GM23338 (cell line): ENCODE results near the gene CD74. TPM values are rescaled to one million over a fixed set of nuclear protein-coding genes. Genes with fewer than 3 reads are reported as not detected.

Experiments used
- ATAC-seq: fragments of 200-7000 bp; cut with Tn5 transposase; 3 replicates; pipeline ENCODE4 v1.9.1; 2020
- DNase-seq: peaks from one replicate; pipeline ENCODE4 v3.0.0-alpha.2; 2015; ENCODE audit warnings: low spot score
- H2AFZ ChIP-seq: fragments of 200-600 bp; sonication (generic); 2 replicates; pipeline ENCODE4 v1.8.0; 2016; ENCODE audit warnings: antibody characterized with exemption, mild to moderate bottlenecking, moderate library complexity
- H3F3A ChIP-seq: fragments of 200-600 bp; sonication (generic); replicated peaks from 2 replicates; pipeline ENCODE4 v1.8.0; 2017; ENCODE audit warnings: antibody characterized with exemption, mixed run types, low read depth
- H3K27ac ChIP-seq: fragments of 200-600 bp; sonication (generic); 2 replicates; pipeline ENCODE4 v1.6.1; 2016; ENCODE audit warnings: low read depth
- H3K27me3 ChIP-seq: fragments of 200-600 bp; sonication (generic); 2 replicates; pipeline ENCODE4 v1.8.0; 2016; ENCODE audit warnings: mild to moderate bottlenecking, mixed run types, moderate library complexity; ENCODE audit not compliant: insufficient read depth
- H3K36me3 ChIP-seq: fragments of 200-600 bp; sonication (generic); 2 replicates; pipeline ENCODE4 v1.8.0; 2016; ENCODE audit warnings: mild to moderate bottlenecking; ENCODE audit not compliant: insufficient read depth
- H3K4me1 ChIP-seq: fragments of 200-600 bp; sonication (generic); 2 replicates; pipeline ENCODE4 v1.8.0; 2016; ENCODE audit warnings: mild to moderate bottlenecking, moderate library complexity; ENCODE audit not compliant: insufficient read depth
- H3K4me2 ChIP-seq: fragments of 200-600 bp; sonication (generic); 2 replicates; pipeline ENCODE4 v1.7.1; 2017; ENCODE audit warnings: mixed run types
- H3K4me3 ChIP-seq: fragments of 200-600 bp; sonication (generic); 2 replicates; pipeline ENCODE4 v1.6.1; 2016; ENCODE audit warnings: mixed run types
- H3K79me2 ChIP-seq: fragments of 200-600 bp; sonication (generic); replicated peaks from 2 replicates; pipeline ENCODE4 v1.8.0; 2017; ENCODE audit warnings: mild to moderate bottlenecking; ENCODE audit not compliant: insufficient read depth
- H3K9me2 ChIP-seq: fragments of 200-600 bp; sonication (generic); 2 replicates; pipeline ENCODE4 v1.8.0; 2017; ENCODE audit not compliant: insufficient read depth
- H4K20me1 ChIP-seq: fragments of 200-600 bp; sonication (generic); replicated peaks from 2 replicates; pipeline ENCODE4 v1.8.0; 2017; ENCODE audit warnings: mild to moderate bottlenecking; ENCODE audit not compliant: insufficient read depth
- H3K27ac Mint-ChIP-seq: 2 replicates; pipeline ENCODE4 v1.8.0; 2020; ENCODE audit warnings: inconsistent platforms, mild to moderate bottlenecking, moderate library complexity, mixed read lengths
- H3K27me3 Mint-ChIP-seq: 3 replicates; pipeline ENCODE4 v1.8.0; 2022; ENCODE audit warnings: low read depth, mild to moderate bottlenecking, moderate library complexity, mixed read lengths, inconsistent platforms; ENCODE audit not compliant: insufficient read depth, poor library complexity
- H3K36me3 Mint-ChIP-seq: 3 replicates; pipeline ENCODE4 v1.8.0; 2021; ENCODE audit warnings: low read depth, mild to moderate bottlenecking, inconsistent platforms, moderate library complexity, mixed read lengths
- H3K4me1 Mint-ChIP-seq: 3 replicates; pipeline ENCODE4 v1.8.0; 2020; ENCODE audit warnings: mild to moderate bottlenecking, inconsistent platforms, mixed read lengths
- H3K4me3 Mint-ChIP-seq: 3 replicates; pipeline ENCODE4 v1.8.0; 2021; ENCODE audit warnings: moderate library complexity, mild to moderate bottlenecking, inconsistent platforms, mixed read lengths
- H3K9me3 Mint-ChIP-seq: 3 replicates; pipeline ENCODE4 v1.8.0; 2020; ENCODE audit warnings: moderate library complexity, mild to moderate bottlenecking, inconsistent platforms, mixed read lengths
- CREB1 ChIP-seq: fragments of 250-450 bp; sonication (Bioruptor Pico); IDR thresholded peaks from 2 replicates; pipeline ENCODE4 v1.5.0; 2020; ENCODE audit warnings: low read depth, mild to moderate bottlenecking, moderate library complexity
- CTCF ChIP-seq, 2 experiments: fragments of 200-600 bp in 1 of 2; sonication (generic) in 1 of 2; conservative IDR thresholded peaks; 2 replicates each; pipeline versions ENCODE4 v1.5.1 to v1.6.1; 2016 to 2017; ENCODE audit warnings: antibody characterized with exemption in 2 of 2, low read depth in 2 of 2, mild to moderate bottlenecking in 2 of 2, moderate library complexity in 1 of 2
- EZH2phosphoT487 ChIP-seq: fragments of 200-600 bp; sonication (generic); IDR thresholded peaks from one replicate; pipeline ENCODE4 v1.8.1; 2018; ENCODE audit warnings: antibody characterized with exemption; ENCODE audit not compliant: unreplicated experiment
- JUNB ChIP-seq: IDR thresholded peaks from one replicate; pipeline ENCODE4 v1.6.1; 2016; ENCODE audit warnings: antibody characterized with exemption; ENCODE audit not compliant: unreplicated experiment
- NANOG ChIP-seq: IDR thresholded peaks from 2 replicates; pipeline ENCODE4 v1.6.1; 2016; ENCODE audit warnings: antibody characterized with exemption, borderline replicate concordance
- STAT1 ChIP-seq: IDR thresholded peaks from one replicate; pipeline ENCODE4 v1.6.1; 2016; ENCODE audit warnings: antibody characterized with exemption; ENCODE audit not compliant: unreplicated experiment
- ZNF114 ChIP-seq: fragments of 250-450 bp; sonication (Bioruptor Pico); IDR thresholded peaks from 2 replicates; pipeline ENCODE4 v1.5.0; 2020; ENCODE audit warnings: mild to moderate bottlenecking, moderate library complexity
- ZNF331 ChIP-seq: fragments of 250-450 bp; sonication (Bioruptor Pico); IDR thresholded peaks from 2 replicates; pipeline ENCODE4 v1.5.0; 2020; ENCODE audit warnings: low read depth, mild to moderate bottlenecking, moderate library complexity
- polyA plus RNA-seq: library from polyadenylated mRNA; unstranded; fragments of >200 nt; fragmentation: Nextera tagmentation; extraction: Ambion mirVana; gene quantifications from 2 replicates; pipeline ENCODE4 v1.2.1, GENCODE V29; 2016
- total RNA-seq: library from RNA; depleted of rRNA; stranded (reverse); fragments of >200 nt; shearing (Covaris generic); gene quantifications from 2 replicates; pipeline ENCODE4 v1.2.3, GENCODE V29; 2014
- TF ChIP-seq, protein P1 (sequence below): fragments of 250-450 bp; sonication (Bioruptor Pico); IDR thresholded peaks from 2 replicates; pipeline ENCODE4 v1.5.0; 2020; ENCODE audit warnings: mild to moderate bottlenecking, moderate library complexity
- TF ChIP-seq, protein P2 (sequence below): IDR thresholded peaks from 2 replicates; pipeline ENCODE4 v1.6.1; 2016; ENCODE audit warnings: antibody characterized with exemption

CD74 gene
- total and polyA plus RNA-seq, 2 experiments from 2014 or later = 49.8 to 98.4 TPM

DNA sequence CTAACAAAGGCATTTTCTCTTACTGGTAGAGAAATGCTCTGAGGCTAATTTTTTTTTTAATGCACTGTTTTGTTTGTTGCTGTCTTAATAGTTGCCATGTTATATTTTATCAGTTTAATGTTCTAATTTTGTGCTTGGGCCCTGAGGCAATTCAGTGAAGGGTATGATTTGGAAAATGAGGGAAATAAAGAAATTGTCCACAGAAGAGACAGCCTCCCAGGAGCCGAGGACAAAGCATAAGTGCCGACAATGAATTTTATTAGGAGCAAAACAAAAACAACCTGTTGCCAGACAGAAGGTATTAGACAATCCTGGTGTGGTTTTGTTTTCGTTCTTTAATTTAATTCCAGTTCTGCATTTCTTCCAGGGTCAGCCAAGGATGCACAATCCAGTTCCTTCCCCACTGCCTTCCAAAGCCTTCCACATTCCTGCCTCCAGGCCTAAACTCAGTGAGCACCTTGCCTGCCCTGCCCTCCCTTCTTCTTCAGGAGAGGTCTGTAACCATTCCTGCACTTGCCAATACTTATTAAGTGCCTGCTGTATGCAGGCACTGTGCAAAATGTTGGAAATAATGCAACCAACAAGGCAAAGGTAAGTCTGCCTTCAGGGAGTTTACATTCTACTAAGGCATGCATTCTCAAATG lies 59.6 kb downstream of the CD74 start:
- H3K9me3 Mint-ChIP-seq = no peaks in the 10 kb centered on the region
- TF ChIP-seq EZH2phosphoT487 = no peak
- TF ChIP-seq, protein P1, sequence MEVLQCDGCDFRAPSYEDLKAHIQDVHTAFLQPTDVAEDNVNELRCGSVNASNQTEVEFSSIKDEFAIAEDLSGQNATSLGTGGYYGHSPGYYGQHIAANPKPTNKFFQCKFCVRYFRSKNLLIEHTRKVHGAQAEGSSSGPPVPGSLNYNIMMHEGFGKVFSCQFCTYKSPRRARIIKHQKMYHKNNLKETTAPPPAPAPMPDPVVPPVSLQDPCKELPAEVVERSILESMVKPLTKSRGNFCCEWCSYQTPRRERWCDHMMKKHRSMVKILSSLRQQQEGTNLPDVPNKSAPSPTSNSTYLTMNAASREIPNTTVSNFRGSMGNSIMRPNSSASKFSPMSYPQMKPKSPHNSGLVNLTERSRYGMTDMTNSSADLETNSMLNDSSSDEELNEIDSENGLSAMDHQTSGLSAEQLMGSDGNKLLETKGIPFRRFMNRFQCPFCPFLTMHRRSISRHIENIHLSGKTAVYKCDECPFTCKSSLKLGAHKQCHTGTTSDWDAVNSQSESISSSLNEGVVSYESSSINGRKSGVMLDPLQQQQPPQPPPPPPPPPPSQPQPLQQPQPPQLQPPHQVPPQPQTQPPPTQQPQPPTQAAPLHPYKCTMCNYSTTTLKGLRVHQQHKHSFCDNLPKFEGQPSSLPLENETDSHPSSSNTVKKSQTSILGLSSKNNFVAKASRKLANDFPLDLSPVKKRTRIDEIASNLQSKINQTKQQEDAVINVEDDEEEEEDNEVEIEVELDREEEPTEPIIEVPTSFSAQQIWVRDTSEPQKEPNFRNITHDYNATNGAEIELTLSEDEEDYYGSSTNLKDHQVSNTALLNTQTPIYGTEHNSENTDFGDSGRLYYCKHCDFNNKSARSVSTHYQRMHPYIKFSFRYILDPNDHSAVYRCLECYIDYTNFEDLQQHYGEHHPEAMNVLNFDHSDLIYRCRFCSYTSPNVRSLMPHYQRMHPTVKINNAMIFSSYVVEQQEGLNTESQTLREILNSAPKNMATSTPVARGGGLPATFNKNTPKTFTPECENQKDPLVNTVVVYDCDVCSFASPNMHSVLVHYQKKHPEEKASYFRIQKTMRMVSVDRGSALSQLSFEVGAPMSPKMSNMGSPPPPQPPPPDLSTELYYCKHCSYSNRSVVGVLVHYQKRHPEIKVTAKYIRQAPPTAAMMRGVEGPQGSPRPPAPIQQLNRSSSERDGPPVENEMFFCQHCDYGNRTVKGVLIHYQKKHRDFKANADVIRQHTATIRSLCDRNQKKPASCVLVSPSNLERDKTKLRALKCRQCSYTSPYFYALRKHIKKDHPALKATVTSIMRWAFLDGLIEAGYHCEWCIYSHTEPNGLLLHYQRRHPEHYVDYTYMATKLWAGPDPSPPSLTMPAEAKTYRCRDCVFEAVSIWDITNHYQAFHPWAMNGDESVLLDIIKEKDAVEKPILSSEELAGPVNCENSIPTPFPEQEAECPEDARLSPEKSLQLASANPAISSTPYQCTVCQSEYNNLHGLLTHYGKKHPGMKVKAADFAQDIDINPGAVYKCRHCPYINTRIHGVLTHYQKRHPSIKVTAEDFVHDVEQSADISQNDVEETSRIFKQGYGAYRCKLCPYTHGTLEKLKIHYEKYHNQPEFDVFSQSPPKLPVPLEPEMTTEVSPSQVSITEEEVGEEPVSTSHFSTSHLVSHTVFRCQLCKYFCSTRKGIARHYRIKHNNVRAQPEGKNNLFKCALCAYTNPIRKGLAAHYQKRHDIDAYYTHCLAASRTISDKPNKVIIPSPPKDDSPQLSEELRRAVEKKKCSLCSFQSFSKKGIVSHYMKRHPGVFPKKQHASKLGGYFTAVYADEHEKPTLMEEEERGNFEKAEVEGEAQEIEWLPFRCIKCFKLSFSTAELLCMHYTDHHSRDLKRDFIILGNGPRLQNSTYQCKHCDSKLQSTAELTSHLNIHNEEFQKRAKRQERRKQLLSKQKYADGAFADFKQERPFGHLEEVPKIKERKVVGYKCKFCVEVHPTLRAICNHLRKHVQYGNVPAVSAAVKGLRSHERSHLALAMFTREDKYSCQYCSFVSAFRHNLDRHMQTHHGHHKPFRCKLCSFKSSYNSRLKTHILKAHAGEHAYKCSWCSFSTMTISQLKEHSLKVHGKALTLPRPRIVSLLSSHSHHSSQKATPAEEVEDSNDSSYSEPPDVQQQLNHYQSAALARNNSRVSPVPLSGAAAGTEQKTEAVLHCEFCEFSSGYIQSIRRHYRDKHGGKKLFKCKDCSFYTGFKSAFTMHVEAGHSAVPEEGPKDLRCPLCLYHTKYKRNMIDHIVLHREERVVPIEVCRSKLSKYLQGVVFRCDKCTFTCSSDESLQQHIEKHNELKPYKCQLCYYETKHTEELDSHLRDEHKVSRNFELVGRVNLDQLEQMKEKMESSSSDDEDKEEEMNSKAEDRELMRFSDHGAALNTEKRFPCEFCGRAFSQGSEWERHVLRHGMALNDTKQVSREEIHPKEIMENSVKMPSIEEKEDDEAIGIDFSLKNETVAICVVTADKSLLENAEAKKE (CRISPR knock-in tag) = no peak
- TF ChIP-seq ZNF114 = no peak
- TF ChIP-seq CREB1 (CRISPR knock-in tag) = no peak
- no peak for TF ChIP-seq STAT1
- no peak for TF ChIP-seq ZNF331
- TF ChIP-seq NANOG = no peak
- TF ChIP-seq, protein P2, sequence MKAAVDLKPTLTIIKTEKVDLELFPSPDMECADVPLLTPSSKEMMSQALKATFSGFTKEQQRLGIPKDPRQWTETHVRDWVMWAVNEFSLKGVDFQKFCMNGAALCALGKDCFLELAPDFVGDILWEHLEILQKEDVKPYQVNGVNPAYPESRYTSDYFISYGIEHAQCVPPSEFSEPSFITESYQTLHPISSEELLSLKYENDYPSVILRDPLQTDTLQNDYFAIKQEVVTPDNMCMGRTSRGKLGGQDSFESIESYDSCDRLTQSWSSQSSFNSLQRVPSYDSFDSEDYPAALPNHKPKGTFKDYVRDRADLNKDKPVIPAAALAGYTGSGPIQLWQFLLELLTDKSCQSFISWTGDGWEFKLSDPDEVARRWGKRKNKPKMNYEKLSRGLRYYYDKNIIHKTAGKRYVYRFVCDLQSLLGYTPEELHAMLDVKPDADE = no peak
- no peak for TF ChIP-seq CTCF (conservative IDR thresholded peaks at IDR 0.05; ENCODE audit: low read depth in 2 of 2)
- no peak for TF ChIP-seq JUNB
- Histone ChIP-seq H3K27ac (no peak overlapping the region), H3K9me2 (no peaks in the 10 kb centered on the region), H4K20me1 (no peaks in the 10 kb centered on the region), H3K4me2 (no peak overlapping the region), H3K79me2 (peaks cover 6% of the 10 kb centered on the region), H3F3A (no peaks in the 10 kb centered on the region), H2AFZ (no peak overlapping the region), H3K36me3 (no peaks in the 10 kb centered on the region), H3K4me3 (no peak overlapping the region), H3K4me1 (peaks cover 10% of the 10 kb centered on the region; the same call in 1 of the 2 replicates), H3K27me3 (no peaks in the 10 kb centered on the region)
- DNase-seq (no peak), ATAC-seq (no peak)
- H3K4me3 Mint-ChIP-seq = no peak overlapping the region; the same call in 2 of the 3 replicates
- peaks cover 2% of the 10 kb centered on the region for H3K27me3 Mint-ChIP-seq
- peaks cover 16% of the 10 kb centered on the region for H3K4me1 Mint-ChIP-seq
- H3K36me3 Mint-ChIP-seq = no peaks in the 10 kb centered on the region
- no peak overlapping the region for H3K27ac Mint-ChIP-seq
